Neural progenitor cell (in vitro differentiated cells): ENCODE results near the gene ZBED4. TPM values are rescaled to one million over a fixed set of nuclear protein-coding genes. Genes with fewer than 3 reads are reported as not detected.

Source experiments
- DNase-seq: peaks from one replicate; pipeline ENCODE4 v3.0.0-alpha.2; 2016; ENCODE audit warnings: low spot score
- H2AFZ ChIP-seq: fragments of 200-600 bp; sonication (generic); replicated peaks from 2 replicates; pipeline ENCODE4 v1.6.1; 2016; ENCODE audit warnings: antibody characterized with exemption
- H3F3A ChIP-seq: fragments of 200-600 bp; sonication (generic); 2 replicates; pipeline ENCODE4 v1.6.1; 2016; ENCODE audit warnings: antibody characterized with exemption, low read depth
- H3K27ac ChIP-seq: fragments of 200-600 bp; sonication (generic); 2 replicates; pipeline ENCODE4 v1.5.1; 2016; ENCODE audit warnings: mild to moderate bottlenecking
- H3K27me3 ChIP-seq: fragments of 200-600 bp; sonication (generic); 2 replicates; pipeline ENCODE4 v1.6.1; 2016; ENCODE audit warnings: mild to moderate bottlenecking, moderate library complexity
- H3K36me3 ChIP-seq: fragments of 200-600 bp; sonication (generic); 2 replicates; pipeline ENCODE4 v1.5.1; 2016
- H3K4me1 ChIP-seq: fragments of 200-600 bp; sonication (generic); 2 replicates; pipeline ENCODE4 v1.6.1; 2016; ENCODE audit warnings: mixed run types
- H3K4me2 ChIP-seq: fragments of 200-600 bp; sonication (generic); 2 replicates; pipeline ENCODE4 v1.6.1; 2016
- H3K4me3 ChIP-seq: fragments of 200-600 bp; sonication (generic); 2 replicates; pipeline ENCODE4 v1.5.1; 2016
- H3K79me2 ChIP-seq: fragments of 200-600 bp; sonication (generic); 2 replicates; pipeline ENCODE4 v1.6.1; 2016; ENCODE audit warnings: low read depth
- H3K9ac ChIP-seq: fragments of 200-600 bp; sonication (generic); 2 replicates; pipeline ENCODE4 v1.6.1; 2016
- H3K9me3 ChIP-seq: fragments of 200-600 bp; sonication (generic); 2 replicates; pipeline ENCODE4 v1.5.1; 2016; ENCODE audit warnings: low read depth
- H4K20me1 ChIP-seq: fragments of 200-600 bp; sonication (generic); 2 replicates; pipeline ENCODE4 v1.6.1; 2016; ENCODE audit warnings: low read depth
- H3K27ac Mint-ChIP-seq: 3 replicates; pipeline ENCODE4 v1.8.0; 2021; ENCODE audit warnings: mixed read lengths
- H3K27me3 Mint-ChIP-seq: 2 replicates; pipeline ENCODE4 v1.8.0; 2022; ENCODE audit warnings: low read depth, mild to moderate bottlenecking, inconsistent platforms, moderate library complexity, mixed read lengths; ENCODE audit not compliant: insufficient read depth
- H3K36me3 Mint-ChIP-seq: 3 replicates; pipeline ENCODE4 v1.8.0; 2021; ENCODE audit warnings: mixed read lengths
- H3K4me1 Mint-ChIP-seq: 3 replicates; pipeline ENCODE4 v1.8.0; 2021; ENCODE audit warnings: mixed read lengths
- H3K4me3 Mint-ChIP-seq: 3 replicates; pipeline ENCODE4 v1.8.0; 2021; ENCODE audit warnings: mild to moderate bottlenecking, moderate library complexity, mixed read lengths
- H3K9me3 Mint-ChIP-seq: 3 replicates; pipeline ENCODE4 v1.8.0; 2020; ENCODE audit warnings: mixed read lengths
- CTCF ChIP-seq: fragments of 200-600 bp; sonication (generic); IDR thresholded peaks from 2 replicates; pipeline ENCODE4 v1.5.1; 2017; ENCODE audit warnings: antibody characterized with exemption, mild to moderate bottlenecking
- EZH2 ChIP-seq: fragments of 200-600 bp; sonication (generic); IDR thresholded peaks from 2 replicates; pipeline ENCODE4 v1.6.1; 2017; ENCODE audit warnings: antibody characterized with exemption, mild to moderate bottlenecking, moderate library complexity
- EZH2phosphoT487 ChIP-seq: fragments of 200-600 bp; sonication (generic); IDR thresholded peaks from 2 replicates; pipeline ENCODE4 v1.6.1; 2017; ENCODE audit warnings: antibody characterized with exemption
- total RNA-seq: library from RNA; depleted of rRNA; stranded (reverse); fragments of >200 nt; gene quantifications from 2 replicates; pipeline ENCODE4 v1.2.3, GENCODE V29; 2015; ENCODE audit warnings: low replicate concordance

Gene ZBED4
- total RNA-seq, 1 donor from 2014 or later, result 23.1 TPM

GRCh38 chr22:49858827-49859226, 5.2 kb downstream of the ZBED4 start:
- H3K9me3 ChIP-seq, result no peaks in the 10 kb centered on the region
- H3F3A ChIP-seq, result peaks cover 12% of the 10 kb centered on the region
- H3K4me1 ChIP-seq, result peaks cover 16% of the 10 kb centered on the region
- H3K27ac Mint-ChIP-seq, result peak overlapping the region; percentile 6
- H3K36me3 ChIP-seq, result no peaks in the 10 kb centered on the region
- peaks cover 6% of the 10 kb centered on the region for H3K27me3 Mint-ChIP-seq
- no peaks in the 10 kb centered on the region for H3K27me3 ChIP-seq
- H2AFZ ChIP-seq, result no peak overlapping the region
- H3K4me1 Mint-ChIP-seq, result peaks cover 21% of the 10 kb centered on the region
- peaks cover 20% of the 10 kb centered on the region for H3K9me3 Mint-ChIP-seq
- TF ChIP-seq CTCF, result no peak
- no peak for TF ChIP-seq EZH2phosphoT487
- TF ChIP-seq EZH2, result no peak
- peaks cover 98% of the 10 kb centered on the region for H3K79me2 ChIP-seq
- peaks cover 25% of the 10 kb centered on the region for H3K36me3 Mint-ChIP-seq
- no peak for DNase-seq
- H3K4me3 Mint-ChIP-seq, result no peak overlapping the region
- no peak overlapping the region for H3K4me3 ChIP-seq
- peaks cover 70% of the 10 kb centered on the region for H4K20me1 ChIP-seq
- H3K27ac ChIP-seq, result no peak overlapping the region
- no peak overlapping the region for H3K4me2 ChIP-seq
- no peak overlapping the region for H3K9ac ChIP-seq

- H4K20me1 ChIP-seq, result peaks cover 42% of the 10 kb centered on the region
- Mint-ChIP-seq H3K27ac (no peak overlapping the region), H3K36me3 (peaks cover 44% of the 10 kb centered on the region), H3K4me3 (no peak overlapping the region), H3K27me3 (no peaks in the 10 kb centered on the region), H3K9me3 (peaks cover 41% of the 10 kb centered on the region), H3K4me1 (peaks cover 2% of the 10 kb centered on the region)
- H3K4me3 ChIP-seq, result no peak overlapping the region
- H3K36me3 ChIP-seq, result peaks cover 7% of the 10 kb centered on the region
- no peak overlapping the region for H3K27ac ChIP-seq
- H3K9ac ChIP-seq, result no peak overlapping the region
- TF ChIP-seq EZH2phosphoT487, result no peak
- TF ChIP-seq CTCF, result no peak
- TF ChIP-seq EZH2, result no peak
- no peak for DNase-seq
- no peak overlapping the region for H3K4me2 ChIP-seq
- peaks cover 99% of the 10 kb centered on the region for H3K79me2 ChIP-seq
- no peaks in the 10 kb centered on the region for H3K27me3 ChIP-seq
- H3F3A ChIP-seq, result peaks cover 3% of the 10 kb centered on the region
- H3K4me1 ChIP-seq, result no peaks in the 10 kb centered on the region
- no peak overlapping the region for H2AFZ ChIP-seq
- H3K9me3 ChIP-seq, result peaks cover 4% of the 10 kb centered on the region
Measured at GRCh38 chr22:49861642-49862495, 8.2 kb downstream of the ZBED4 start.

- Histone ChIP-seq H3K4me1 (no peaks in the 10 kb centered on the region), H3K4me3 (no peak overlapping the region), H4K20me1 (peaks cover 36% of the 10 kb centered on the region), H3K79me2 (peaks cover 99% of the 10 kb centered on the region), H3K27me3 (no peaks in the 10 kb centered on the region), H3K36me3 (peaks cover 7% of the 10 kb centered on the region), H3F3A (peaks cover 3% of the 10 kb centered on the region), H3K27ac (no peak overlapping the region), H3K9me3 (peaks cover 4% of the 10 kb centered on the region), H2AFZ (no peak overlapping the region), H3K4me2 (no peak overlapping the region), H3K9ac (no peak overlapping the region)
- H3K9me3 Mint-ChIP-seq, result peaks cover 46% of the 10 kb centered on the region
- no peaks in the 10 kb centered on the region for H3K4me1 Mint-ChIP-seq
- peaks cover 50% of the 10 kb centered on the region for H3K36me3 Mint-ChIP-seq
- no peak for DNase-seq
- H3K27me3 Mint-ChIP-seq, result no peaks in the 10 kb centered on the region
- no peak overlapping the region for H3K27ac Mint-ChIP-seq
- no peak for TF ChIP-seq EZH2phosphoT487
- TF ChIP-seq CTCF, result no peak
- TF ChIP-seq EZH2, result no peak
- no peak overlapping the region for H3K4me3 Mint-ChIP-seq
Measured at GRCh38 chr22:49862496-49862776, 8.8 kb downstream of the ZBED4 start.
